ENCODE results near the gene SERPINE3. TPM values are rescaled to one million over a fixed set of nuclear protein-coding genes. Genes with fewer than 3 reads are reported as not detected.

Gene SERPINE3
- total and polyA plus RNA-seq, 2 donors (not counting 1 experiment from before 2014, with no cell fraction given), result not detected

DNA sequence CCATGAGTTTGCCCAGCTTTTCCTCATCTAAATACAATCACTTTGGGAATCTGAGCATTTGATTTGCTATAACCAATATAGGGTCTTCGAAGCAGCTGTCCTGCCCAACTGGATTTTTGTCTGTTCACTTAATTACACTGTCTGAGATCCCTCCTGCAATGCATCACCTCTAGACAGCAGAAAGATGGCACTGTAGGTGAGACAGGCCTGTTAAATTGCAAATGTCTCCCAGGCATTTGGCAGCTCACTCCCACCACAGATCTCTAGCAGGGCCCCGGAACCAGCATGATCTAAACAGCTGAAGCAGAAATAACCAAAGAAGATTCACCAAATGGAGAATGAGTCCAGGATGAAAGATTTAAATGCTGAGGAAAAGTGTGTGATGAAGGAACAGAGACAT is 41.9 kb upstream of the SERPINE3 start:
- DNase-seq (ENCODE audit: low read depth in 2 of 2), result no peak
- TF ChIP-seq, protein P1, sequence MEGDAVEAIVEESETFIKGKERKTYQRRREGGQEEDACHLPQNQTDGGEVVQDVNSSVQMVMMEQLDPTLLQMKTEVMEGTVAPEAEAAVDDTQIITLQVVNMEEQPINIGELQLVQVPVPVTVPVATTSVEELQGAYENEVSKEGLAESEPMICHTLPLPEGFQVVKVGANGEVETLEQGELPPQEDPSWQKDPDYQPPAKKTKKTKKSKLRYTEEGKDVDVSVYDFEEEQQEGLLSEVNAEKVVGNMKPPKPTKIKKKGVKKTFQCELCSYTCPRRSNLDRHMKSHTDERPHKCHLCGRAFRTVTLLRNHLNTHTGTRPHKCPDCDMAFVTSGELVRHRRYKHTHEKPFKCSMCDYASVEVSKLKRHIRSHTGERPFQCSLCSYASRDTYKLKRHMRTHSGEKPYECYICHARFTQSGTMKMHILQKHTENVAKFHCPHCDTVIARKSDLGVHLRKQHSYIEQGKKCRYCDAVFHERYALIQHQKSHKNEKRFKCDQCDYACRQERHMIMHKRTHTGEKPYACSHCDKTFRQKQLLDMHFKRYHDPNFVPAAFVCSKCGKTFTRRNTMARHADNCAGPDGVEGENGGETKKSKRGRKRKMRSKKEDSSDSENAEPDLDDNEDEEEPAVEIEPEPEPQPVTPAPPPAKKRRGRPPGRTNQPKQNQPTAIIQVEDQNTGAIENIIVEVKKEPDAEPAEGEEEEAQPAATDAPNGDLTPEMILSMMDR (conservative IDR thresholded peaks at IDR 0.05 in 1 of 2, IDR thresholded peaks at IDR 0.05 in 1 of 2; ENCODE audit: low read depth in 1 of 2, low read length in 2 of 2), result no peak
- no peak for TF ChIP-seq EZH2 (IDR thresholded peaks at IDR 0.05; ENCODE audit: low read length, missing control alignments)
- Histone ChIP-seq H3K27me3 (ENCODE audit: control insufficient read depth, insufficient read depth, low read length) (peaks cover 8% of the 10 kb centered on the region), H3K9me3 (ENCODE audit: control insufficient read depth, insufficient read depth, low read depth, low read length) (no peaks in the 10 kb centered on the region), H3K27ac (ENCODE audit: insufficient read depth, low read length) (no peak overlapping the region), H3K4me2 (ENCODE audit: extremely low read depth, insufficient read depth, low read length) (no peak overlapping the region), H4K20me1 (ENCODE audit: control insufficient read depth, extremely low read depth, insufficient read depth, low read length) (no peaks in the 10 kb centered on the region), H3K79me2 (ENCODE audit: control insufficient read depth, insufficient read depth, low read length) (no peaks in the 10 kb centered on the region), H3K4me3 (replicated peaks in 1 of 4; ENCODE audit: control extremely low read depth in 1 of 4, insufficient read depth in 1 of 4, low read depth in 3 of 4, low read length in 4 of 4) (no peak overlapping the region), H3K4me1 (ENCODE audit: control insufficient read depth, extremely low read depth, insufficient read depth, low read length) (no peaks in the 10 kb centered on the region), H3K36me3 (ENCODE audit: control insufficient read depth, insufficient read depth, low read length) (no peaks in the 10 kb centered on the region), H2AFZ (ENCODE audit: low read length) (no peak overlapping the region), H3K9ac (ENCODE audit: insufficient read depth, low read length) (no peak overlapping the region)

DNA sequence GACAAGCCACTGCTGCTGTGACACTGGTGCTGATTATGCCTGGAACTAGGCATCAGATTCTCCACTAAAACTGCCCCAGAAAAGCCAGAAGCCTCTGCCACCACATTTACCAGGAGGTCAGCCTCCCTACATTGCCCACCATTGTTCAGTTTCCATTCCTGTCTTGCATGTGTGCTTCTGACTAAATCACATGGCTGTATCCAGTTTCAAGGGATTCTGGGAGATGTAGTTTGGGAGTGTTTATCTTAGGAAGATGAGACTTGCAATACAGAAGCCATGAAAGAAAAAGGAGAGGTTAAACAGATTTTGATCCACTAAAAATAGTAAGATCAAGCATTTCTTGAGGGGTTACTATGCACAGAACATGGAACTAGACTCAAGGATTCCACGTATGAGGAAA is 40.7 kb upstream of the SERPINE3 start:
- Histone ChIP-seq H3K9ac (ENCODE audit: insufficient read depth, low read length) (no peak overlapping the region), H3K9me3 (ENCODE audit: control insufficient read depth, insufficient read depth, low read depth, low read length) (no peaks in the 10 kb centered on the region), H4K20me1 (ENCODE audit: control insufficient read depth, extremely low read depth, insufficient read depth, low read length) (no peaks in the 10 kb centered on the region), H3K27ac (ENCODE audit: insufficient read depth, low read length) (no peak overlapping the region), H3K4me3 (replicated peaks in 1 of 4; ENCODE audit: control extremely low read depth in 1 of 4, insufficient read depth in 1 of 4, low read depth in 3 of 4, low read length in 4 of 4) (no peak overlapping the region), H3K4me2 (ENCODE audit: extremely low read depth, insufficient read depth, low read length) (no peak overlapping the region), H3K79me2 (ENCODE audit: control insufficient read depth, insufficient read depth, low read length) (no peaks in the 10 kb centered on the region), H3K4me1 (ENCODE audit: control insufficient read depth, extremely low read depth, insufficient read depth, low read length) (no peaks in the 10 kb centered on the region), H3K36me3 (ENCODE audit: control insufficient read depth, insufficient read depth, low read length) (no peaks in the 10 kb centered on the region), H3K27me3 (ENCODE audit: control insufficient read depth, insufficient read depth, low read length) (peaks cover 8% of the 10 kb centered on the region), H2AFZ (ENCODE audit: low read length) (no peak overlapping the region)
- no peak for TF ChIP-seq EZH2 (IDR thresholded peaks at IDR 0.05; ENCODE audit: low read length, missing control alignments)
- TF ChIP-seq, protein P1 (conservative IDR thresholded peaks at IDR 0.05 in 1 of 2, IDR thresholded peaks at IDR 0.05 in 1 of 2; ENCODE audit: low read depth in 1 of 2, low read length in 2 of 2), result no peak
- peak; percentile 4 to 23 for DNase-seq (ENCODE audit: low read depth in 2 of 2)

DNA sequence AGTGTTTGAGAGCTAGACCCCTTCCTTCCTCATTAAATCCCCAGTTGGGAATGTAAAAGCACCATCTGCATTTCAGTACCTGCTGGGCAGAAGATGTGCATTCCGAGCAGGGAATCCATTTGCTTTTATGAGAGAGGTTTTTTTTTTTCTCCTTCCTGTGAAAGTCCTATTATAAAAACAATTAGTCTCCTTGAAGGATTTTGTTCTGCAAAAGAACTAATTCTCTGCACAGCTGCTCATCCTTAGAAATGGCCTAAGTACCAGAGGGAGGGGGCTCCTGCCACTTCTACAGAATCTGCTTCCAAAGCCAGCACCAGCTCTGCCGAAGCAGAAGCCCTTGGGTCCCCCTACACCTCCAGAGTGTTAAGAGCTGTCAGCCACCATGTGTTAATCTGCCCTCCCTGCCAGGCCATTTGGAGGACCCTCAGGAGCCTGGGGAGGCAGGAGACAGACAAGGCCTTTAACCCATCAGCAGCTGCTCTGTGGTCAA is 36.4 kb upstream of the SERPINE3 start:
- H3K36me3 ChIP-seq (ENCODE audit: control insufficient read depth, insufficient read depth, low read length), result no peaks in the 10 kb centered on the region
- no peak overlapping the region for H3K9ac ChIP-seq (ENCODE audit: insufficient read depth, low read length)
- no peak for TF ChIP-seq EZH2 (IDR thresholded peaks at IDR 0.05; ENCODE audit: low read length, missing control alignments)
- TF ChIP-seq, protein P1 (conservative IDR thresholded peaks at IDR 0.05 in 1 of 2, IDR thresholded peaks at IDR 0.05 in 1 of 2; ENCODE audit: low read depth in 1 of 2, low read length in 2 of 2), result no peak
- no peaks in the 10 kb centered on the region for H3K9me3 ChIP-seq (ENCODE audit: control insufficient read depth, insufficient read depth, low read depth, low read length)
- H3K79me2 ChIP-seq (ENCODE audit: control insufficient read depth, insufficient read depth, low read length), result no peaks in the 10 kb centered on the region
- H3K27me3 ChIP-seq (ENCODE audit: control insufficient read depth, insufficient read depth, low read length), result peaks cover 8% of the 10 kb centered on the region
- no peak for DNase-seq (ENCODE audit: low read depth in 2 of 2)
- no peak overlapping the region for H3K4me2 ChIP-seq (ENCODE audit: extremely low read depth, insufficient read depth, low read length)
- H2AFZ ChIP-seq (ENCODE audit: low read length), result no peak overlapping the region
- no peaks in the 10 kb centered on the region for H4K20me1 ChIP-seq (ENCODE audit: control insufficient read depth, extremely low read depth, insufficient read depth, low read length)
- H3K4me1 ChIP-seq (ENCODE audit: control insufficient read depth, extremely low read depth, insufficient read depth, low read length), result no peaks in the 10 kb centered on the region
- no peak overlapping the region for H3K4me3 ChIP-seq (replicated peaks in 1 of 4; ENCODE audit: control extremely low read depth in 1 of 4, insufficient read depth in 1 of 4, low read depth in 3 of 4, low read length in 4 of 4)
- H3K27ac ChIP-seq (ENCODE audit: insufficient read depth, low read length), result no peak overlapping the region
